ENCODE data around the gene MINDY3.

Gene MINDY3

GRCh38 chr10:15789793-15790525 lies 70.3 kb downstream of the MINDY3 start:
- Mint-ChIP-seq H3K4me3 (no peak overlapping the region), H3K9me3 (no peaks in the 10 kb centered on the region)

GRCh38 chr10:15787426-15787825 lies 72.9 kb downstream of the MINDY3 start:
- TF ChIP-seq CTCF (IDR thresholded peaks at IDR 0.05; ENCODE audit: unreplicated experiment in 3 of 3) = no peak
- H3K36me3 Mint-ChIP-seq (ENCODE audit: low read depth) = peaks cover 44% of the 10 kb centered on the region
- H3K9me3 Mint-ChIP-seq = no peaks in the 10 kb centered on the region
- no peak overlapping the region for H3K27ac Mint-ChIP-seq
- H3K4me3 Mint-ChIP-seq = no peak overlapping the region
- H3K4me1 Mint-ChIP-seq = peaks cover 6% of the 10 kb centered on the region
- no peaks in the 10 kb centered on the region for H3K27me3 Mint-ChIP-seq (ENCODE audit: low read depth)

More at GRCh38 chr10:15789793-15790525, 70.3 kb downstream of the MINDY3 start:
- no peaks in the 10 kb centered on the region for H3K27me3 Mint-ChIP-seq (ENCODE audit: low read depth)
- peaks cover 6% of the 10 kb centered on the region for H3K4me1 Mint-ChIP-seq
- H3K36me3 Mint-ChIP-seq (ENCODE audit: low read depth) = peaks cover 35% of the 10 kb centered on the region
- no peak for TF ChIP-seq CTCF (IDR thresholded peaks at IDR 0.05; ENCODE audit: unreplicated experiment in 3 of 3)
- H3K27ac Mint-ChIP-seq = no peak overlapping the region

- no peaks in the 10 kb centered on the region for H3K9me3 Mint-ChIP-seq
- no peak overlapping the region for H3K27ac Mint-ChIP-seq
- H3K4me1 Mint-ChIP-seq = no peaks in the 10 kb centered on the region
- no peaks in the 10 kb centered on the region for H3K27me3 Mint-ChIP-seq (ENCODE audit: low read depth)
- no peak for TF ChIP-seq CTCF (IDR thresholded peaks at IDR 0.05; ENCODE audit: unreplicated experiment in 3 of 3)
- H3K4me3 Mint-ChIP-seq = no peak overlapping the region
- H3K36me3 Mint-ChIP-seq (ENCODE audit: low read depth) = peaks cover 49% of the 10 kb centered on the region
Measured at GRCh38 chr10:15784662-15785300, 75.5 kb downstream of the MINDY3 start.

GRCh38 chr10:15783941-15784636 lies 76.2 kb downstream of the MINDY3 start:
- no peak for TF ChIP-seq CTCF (IDR thresholded peaks at IDR 0.05; ENCODE audit: unreplicated experiment in 3 of 3)
- Mint-ChIP-seq H3K27me3 (ENCODE audit: low read depth) (no peaks in the 10 kb centered on the region), H3K36me3 (ENCODE audit: low read depth) (peaks cover 51% of the 10 kb centered on the region), H3K4me1 (no peaks in the 10 kb centered on the region), H3K4me3 (no peak overlapping the region), H3K27ac (no peak overlapping the region), H3K9me3 (no peaks in the 10 kb centered on the region)

- H3K36me3 Mint-ChIP-seq (ENCODE audit: low read depth) = peaks cover 53% of the 10 kb centered on the region
- no peak overlapping the region for H3K27ac Mint-ChIP-seq
- H3K27me3 Mint-ChIP-seq (ENCODE audit: low read depth) = no peaks in the 10 kb centered on the region
- no peak for TF ChIP-seq CTCF (IDR thresholded peaks at IDR 0.05; ENCODE audit: unreplicated experiment in 3 of 3)
- H3K4me3 Mint-ChIP-seq = no peak overlapping the region
- no peaks in the 10 kb centered on the region for H3K4me1 Mint-ChIP-seq
- H3K9me3 Mint-ChIP-seq = no peaks in the 10 kb centered on the region
Measured at GRCh38 chr10:15782851-15783250, 77.5 kb downstream of the MINDY3 start.

All from nephron (organoid).